ENCODE data around the gene ZSWIM6. TPM values are rescaled to one million over a fixed set of nuclear protein-coding genes. Genes with fewer than 3 reads are reported as not detected.

ZSWIM6 gene
- total RNA-seq, 1 donor from 2014 or later = 20.4 TPM

GRCh38 chr5:61468483-61468865, 136.4 kb downstream of the ZSWIM6 start:
- DNase-seq (ENCODE audit: extremely low read depth, low read depth, low spot score) = no peak

GRCh38 chr5:61471352-61471751, 139.3 kb downstream of the ZSWIM6 start:
- DNase-seq (ENCODE audit: extremely low read depth, low read depth, low spot score) = no peak

- no peak for DNase-seq (ENCODE audit: extremely low read depth, low read depth, low spot score)
Observed at GRCh38 chr5:61472172-61472958, 140.3 kb downstream of the ZSWIM6 start.

DNA sequence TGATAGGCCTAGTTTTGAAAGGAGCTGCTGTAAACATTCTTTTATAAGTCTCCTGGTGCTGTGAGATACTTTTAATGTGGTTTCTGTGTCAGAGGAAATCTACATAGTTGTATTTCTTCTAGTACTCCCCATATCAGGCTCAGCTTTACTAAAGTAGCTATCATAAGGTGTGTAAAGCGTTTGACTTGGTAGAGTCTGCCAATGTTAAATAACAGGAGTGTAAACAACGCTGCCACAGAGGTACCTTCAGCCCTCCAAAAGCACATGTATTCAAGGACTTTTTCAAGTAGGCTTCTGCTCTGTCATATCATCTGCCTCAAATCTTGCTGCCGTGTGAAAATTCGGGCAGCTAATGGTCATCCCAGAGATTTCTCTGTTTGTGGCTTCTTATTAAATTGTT, 142.7 kb downstream of the ZSWIM6 start:
- DNase-seq (ENCODE audit: extremely low read depth, low read depth, low spot score) = no peak

DNA sequence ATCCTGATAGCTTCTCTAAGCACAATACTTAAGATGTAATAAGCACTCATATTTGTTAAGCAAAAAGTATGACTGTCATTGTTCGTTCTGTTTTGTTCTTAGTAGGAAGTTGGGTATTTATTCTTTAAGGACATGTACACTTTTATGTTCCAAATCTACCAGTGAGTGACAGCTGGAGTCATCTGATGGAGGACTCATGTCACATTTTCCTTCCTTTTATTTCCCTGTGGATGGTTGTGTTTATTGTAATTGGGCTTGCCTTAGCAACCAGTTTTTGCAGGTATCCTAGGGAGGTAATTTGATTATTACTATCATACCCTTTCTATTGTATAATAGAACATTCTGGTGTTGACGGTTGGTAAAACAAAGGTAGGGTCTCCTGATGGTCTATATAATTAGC, 145.7 kb downstream of the ZSWIM6 start:
- no peak for DNase-seq (ENCODE audit: extremely low read depth, low read depth, low spot score)

GRCh38 chr5:61479850-61480614, 148.0 kb downstream of the ZSWIM6 start:
- no peak for DNase-seq (ENCODE audit: extremely low read depth, low read depth, low spot score)

GRCh38 chr5:61482980-61483379, 150.9 kb downstream of the ZSWIM6 start:
- DNase-seq (ENCODE audit: extremely low read depth, low read depth, low spot score) = no peak

DNA sequence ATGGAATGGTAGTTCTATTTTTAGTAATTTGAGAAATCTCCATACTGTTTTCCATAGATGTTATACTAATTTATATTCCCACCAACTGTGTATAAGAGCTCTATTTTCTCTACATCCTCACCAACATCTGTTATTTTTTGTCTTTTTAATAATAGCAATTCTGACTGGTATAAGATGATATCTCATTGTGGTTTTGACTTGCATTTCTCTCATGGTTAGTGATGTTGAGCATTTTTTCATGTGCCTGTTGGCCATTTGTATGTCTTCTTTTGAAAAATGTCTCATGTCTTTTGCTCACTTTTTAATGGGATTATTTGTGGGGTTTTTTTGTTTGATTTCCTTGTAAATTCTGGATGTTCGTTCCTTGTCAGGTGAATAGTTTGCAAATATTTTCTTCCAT, 154.4 kb downstream of the ZSWIM6 start:
- no peak for DNase-seq (ENCODE audit: extremely low read depth, low read depth, low spot score)

DNA sequence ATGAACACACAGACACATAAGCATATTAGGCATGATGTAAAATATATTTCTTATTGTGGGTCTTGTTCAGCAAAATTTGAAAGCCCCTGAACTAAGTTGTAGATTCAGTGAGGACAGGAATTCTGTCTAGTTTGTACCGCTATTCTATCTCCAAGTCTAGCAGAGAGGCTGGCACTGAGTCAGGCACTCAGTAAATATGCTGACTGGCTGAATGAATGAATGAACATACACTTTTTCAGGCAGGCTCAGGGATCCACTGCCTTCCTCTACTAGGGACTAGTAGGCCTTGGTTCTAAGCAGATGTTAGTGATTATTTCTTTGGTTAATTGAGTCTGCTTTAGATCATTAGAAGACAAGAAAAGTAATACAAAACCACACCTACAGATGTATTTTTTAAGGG, 157.5 kb downstream of the ZSWIM6 start:
- DNase-seq (ENCODE audit: extremely low read depth, low read depth, low spot score) = no peak

- DNase-seq (ENCODE audit: extremely low read depth, low read depth, low spot score) = no peak
Observed at GRCh38 chr5:61491861-61492260, 159.8 kb downstream of the ZSWIM6 start.

DNA sequence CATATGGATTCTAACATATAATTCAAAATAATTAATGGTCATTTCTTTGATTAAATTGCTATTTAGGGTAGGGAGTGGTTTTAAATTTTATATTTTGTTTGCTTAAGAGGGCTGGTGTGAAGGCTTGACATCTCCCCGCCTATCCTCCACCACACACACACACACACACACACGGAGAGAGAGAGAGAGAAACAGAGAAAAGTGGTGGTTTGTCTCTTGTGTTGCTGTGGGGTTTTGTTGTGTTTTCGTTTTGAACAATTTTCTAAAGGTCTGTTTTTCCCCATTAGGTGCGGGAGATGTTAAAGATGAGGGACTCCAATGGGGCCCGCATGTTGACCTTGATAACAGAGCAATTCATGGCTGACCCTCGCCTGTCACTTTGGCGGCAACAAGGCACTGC, 161.9 kb downstream of the ZSWIM6 start:
- no peak for DNase-seq (ENCODE audit: extremely low read depth, low read depth, low spot score)

GRCh38 chr5:61496446-61496845, 164.4 kb downstream of the ZSWIM6 start:
- no peak for DNase-seq (ENCODE audit: extremely low read depth, low read depth, low spot score)

- DNase-seq (ENCODE audit: extremely low read depth, low read depth, low spot score) = no peak
Observed at GRCh38 chr5:61496860-61497259, 164.8 kb downstream of the ZSWIM6 start.

DNA sequence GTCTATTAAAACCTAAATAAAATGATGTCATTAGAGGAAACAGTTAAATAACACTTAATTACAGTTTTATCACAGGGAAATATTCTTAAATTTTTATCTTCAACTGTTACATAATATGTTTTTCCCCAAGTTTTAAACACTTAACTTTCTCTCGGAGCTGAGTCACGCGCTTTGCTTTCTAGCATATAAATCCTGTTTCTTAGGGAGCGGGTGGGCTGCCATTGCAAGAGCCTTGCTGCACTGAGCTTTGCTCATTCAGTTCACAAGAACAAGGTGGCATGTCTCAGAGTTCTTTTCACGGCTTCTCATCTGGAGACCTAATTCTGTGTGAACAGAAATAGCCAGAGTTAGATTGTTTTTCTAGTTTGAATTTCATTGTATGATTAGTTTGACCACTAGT, 166.1 kb downstream of the ZSWIM6 start:
- no peak for DNase-seq (ENCODE audit: extremely low read depth, low read depth, low spot score)

DNA sequence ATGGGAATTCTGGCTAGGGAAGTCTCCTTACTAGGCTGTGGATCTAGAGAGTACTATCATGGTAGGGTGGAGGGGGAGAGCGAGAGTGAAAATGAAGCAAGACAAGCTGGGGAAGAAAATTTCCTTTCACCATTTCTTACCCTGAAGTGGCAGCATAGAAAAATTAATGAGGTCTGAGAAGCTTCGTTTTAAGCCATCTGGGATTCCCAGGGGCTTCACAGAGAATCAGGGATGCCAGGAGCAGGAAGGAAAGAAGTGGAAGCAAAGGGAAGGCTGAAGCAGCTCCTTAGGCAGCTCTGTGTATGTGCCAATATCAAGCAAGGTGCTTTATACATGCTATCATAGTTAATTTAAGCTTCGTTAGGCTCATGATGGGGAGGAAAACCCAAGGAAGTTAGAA, 169.9 kb downstream of the ZSWIM6 start:
- DNase-seq (ENCODE audit: extremely low read depth, low read depth, low spot score) = no peak

GRCh38 chr5:61504143-61504770, 172.2 kb downstream of the ZSWIM6 start:
- DNase-seq (ENCODE audit: extremely low read depth, low read depth, low spot score) = no peak

DNA sequence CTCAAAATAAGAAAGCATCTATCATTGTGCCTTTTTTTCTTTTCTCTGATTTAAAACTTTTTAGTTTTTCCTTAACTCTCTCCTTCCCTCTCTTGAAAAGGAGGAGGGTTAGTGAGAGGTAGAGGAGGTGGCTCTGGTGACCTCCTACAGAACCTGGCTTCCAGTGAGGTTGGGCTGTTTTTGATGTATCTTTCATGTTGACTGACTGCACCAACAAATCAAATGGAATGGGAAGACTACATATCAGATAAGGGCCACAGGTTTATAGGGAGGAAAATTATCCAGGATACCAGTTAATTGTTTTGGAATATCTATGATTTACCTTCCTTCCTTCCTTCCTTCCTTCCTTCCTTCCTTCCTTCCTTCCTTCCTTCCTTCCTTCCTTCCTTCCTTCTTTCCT, 173.2 kb downstream of the ZSWIM6 start:
- DNase-seq (ENCODE audit: extremely low read depth, low read depth, low spot score) = no peak

GRCh38 chr5:61507232-61507631, 175.2 kb downstream of the ZSWIM6 start:
- DNase-seq (ENCODE audit: extremely low read depth, low read depth, low spot score) = no peak

DNA sequence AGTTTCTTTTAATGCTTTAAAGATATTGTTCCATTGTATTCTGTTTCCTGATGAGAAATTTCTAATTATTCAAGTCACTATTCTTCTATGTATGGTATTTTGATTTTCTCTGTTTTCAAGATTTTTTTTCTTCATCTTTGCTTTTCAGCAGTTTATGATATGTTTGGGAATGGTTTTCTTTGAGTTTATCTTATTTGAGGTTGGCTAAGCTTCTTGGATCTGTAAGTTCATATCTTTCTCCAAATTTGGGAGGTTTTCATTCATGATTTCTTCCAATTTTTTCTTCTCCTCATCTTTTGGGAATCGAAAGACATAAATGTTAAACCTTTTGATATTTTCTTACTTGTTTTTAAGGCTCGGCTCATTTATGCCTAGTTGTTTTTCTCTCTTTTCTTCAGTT, 184.9 kb downstream of the ZSWIM6 start:
- DNase-seq (ENCODE audit: extremely low read depth, low read depth, low spot score) = no peak

DNA sequence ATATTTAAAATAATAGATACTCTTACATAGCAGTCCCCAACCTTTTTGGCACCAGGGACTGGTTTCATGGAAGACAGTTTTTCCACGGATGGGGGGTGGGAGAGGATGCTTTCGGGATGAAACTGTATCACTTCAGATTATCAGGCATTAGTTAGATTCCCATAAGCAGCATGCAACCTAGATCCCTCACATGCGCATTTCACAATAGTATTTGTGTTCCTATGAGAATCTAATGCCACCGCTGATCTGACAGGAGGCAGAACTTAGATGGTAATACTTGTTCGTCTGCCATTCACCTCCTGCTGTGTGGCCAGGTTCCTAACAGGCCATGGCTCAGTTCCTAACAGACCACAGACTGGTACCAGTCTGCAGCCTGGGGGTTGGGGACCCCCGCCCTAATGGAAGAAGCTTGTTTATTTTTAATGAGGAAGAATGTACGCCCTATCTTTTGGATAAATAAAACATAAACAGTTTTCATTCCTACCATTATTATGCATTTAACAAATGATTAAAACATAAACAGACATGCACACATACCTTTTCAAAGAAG, 187.7 kb downstream of the ZSWIM6 start:
- no peak for DNase-seq (ENCODE audit: extremely low read depth, low read depth, low spot score)

DNA sequence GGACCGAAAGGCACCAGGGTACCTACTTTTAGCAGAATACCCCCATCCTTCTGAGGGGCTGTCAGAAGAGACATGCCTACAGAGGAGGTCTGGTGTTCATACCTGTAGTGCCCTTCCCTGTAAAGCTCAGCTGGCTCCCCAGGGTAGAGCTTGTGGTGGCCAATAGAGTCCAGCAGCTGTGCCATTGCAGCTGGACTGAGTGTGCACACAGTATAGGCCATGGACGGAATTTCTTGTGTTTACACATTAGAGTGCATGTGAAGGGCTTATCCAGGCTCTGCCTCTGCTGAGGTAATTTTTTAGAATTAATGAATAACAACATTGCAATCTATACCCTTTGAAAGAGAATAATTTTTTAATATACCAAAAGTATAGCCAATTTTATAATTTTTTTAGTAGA, 191.0 kb downstream of the ZSWIM6 start:
- DNase-seq (ENCODE audit: extremely low read depth, low read depth, low spot score) = no peak

DNA sequence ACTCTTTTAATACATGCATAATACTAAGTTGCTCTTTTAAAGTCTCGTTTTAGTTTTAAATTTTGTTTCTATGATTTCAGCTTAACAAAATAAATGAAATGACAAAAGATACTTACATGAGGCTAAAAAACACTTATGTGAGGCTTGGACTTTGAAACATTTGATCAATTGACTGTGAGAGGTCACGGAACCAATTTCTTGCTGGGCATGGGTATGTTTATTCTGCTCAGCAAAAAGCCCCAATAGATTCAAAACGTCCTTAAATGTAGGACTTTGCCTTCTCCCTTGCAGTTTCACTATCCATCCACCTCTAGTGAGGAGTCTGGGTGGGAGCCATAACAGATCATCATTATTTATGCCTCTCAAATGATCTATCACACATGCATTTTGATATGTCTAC, 191.9 kb downstream of the ZSWIM6 start:
- no peak for DNase-seq (ENCODE audit: extremely low read depth, low read depth, low spot score)
